A673 (cell line): ENCODE results near the gene NECTIN4.

Experiments
- EZH2 ChIP-seq: fragments of 200-600 bp; sonication (generic); IDR thresholded peaks from 2 replicates; pipeline ENCODE4 v1.6.1; 2017; ENCODE audit warnings: borderline replicate concordance, low read depth, mild to moderate bottlenecking, mixed read lengths, antibody characterized with exemption, low read length; ENCODE audit not compliant: poor library complexity, severe bottlenecking
- TF ChIP-seq, protein P1 (sequence below): fragments of 300-800, 200-600 bp; sonication (generic); conservative IDR thresholded peaks from 2 replicates; pipeline ENCODE4 v1.5.1; 2017; ENCODE audit warnings: low read depth, mild to moderate bottlenecking, antibody characterized with exemption, low read length, moderate library complexity, mixed read lengths

DNA sequence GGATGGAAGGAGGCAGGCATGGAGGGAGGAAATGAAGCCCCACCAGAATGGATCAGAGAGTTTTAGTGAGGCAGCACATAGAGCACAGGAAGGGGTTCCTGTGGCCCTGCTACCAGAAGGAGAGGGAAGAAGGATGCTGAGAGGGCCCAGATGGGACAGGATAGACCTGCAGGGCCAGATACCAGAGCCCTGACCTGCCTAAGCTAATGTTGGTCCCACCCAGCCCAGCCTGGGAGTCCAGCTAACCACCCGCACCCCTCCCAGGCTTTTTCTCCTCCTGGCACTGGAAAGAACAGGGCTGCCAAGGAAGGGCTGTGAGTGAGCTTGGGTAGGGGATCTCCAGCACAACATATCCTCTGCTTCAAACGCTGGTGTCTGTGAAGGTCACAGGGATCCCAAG, 6.9 kb downstream of the NECTIN4 start:
- no peak for TF ChIP-seq EZH2
- TF ChIP-seq, protein P1, sequence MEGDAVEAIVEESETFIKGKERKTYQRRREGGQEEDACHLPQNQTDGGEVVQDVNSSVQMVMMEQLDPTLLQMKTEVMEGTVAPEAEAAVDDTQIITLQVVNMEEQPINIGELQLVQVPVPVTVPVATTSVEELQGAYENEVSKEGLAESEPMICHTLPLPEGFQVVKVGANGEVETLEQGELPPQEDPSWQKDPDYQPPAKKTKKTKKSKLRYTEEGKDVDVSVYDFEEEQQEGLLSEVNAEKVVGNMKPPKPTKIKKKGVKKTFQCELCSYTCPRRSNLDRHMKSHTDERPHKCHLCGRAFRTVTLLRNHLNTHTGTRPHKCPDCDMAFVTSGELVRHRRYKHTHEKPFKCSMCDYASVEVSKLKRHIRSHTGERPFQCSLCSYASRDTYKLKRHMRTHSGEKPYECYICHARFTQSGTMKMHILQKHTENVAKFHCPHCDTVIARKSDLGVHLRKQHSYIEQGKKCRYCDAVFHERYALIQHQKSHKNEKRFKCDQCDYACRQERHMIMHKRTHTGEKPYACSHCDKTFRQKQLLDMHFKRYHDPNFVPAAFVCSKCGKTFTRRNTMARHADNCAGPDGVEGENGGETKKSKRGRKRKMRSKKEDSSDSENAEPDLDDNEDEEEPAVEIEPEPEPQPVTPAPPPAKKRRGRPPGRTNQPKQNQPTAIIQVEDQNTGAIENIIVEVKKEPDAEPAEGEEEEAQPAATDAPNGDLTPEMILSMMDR = no peak
